Neural progenitor cell (in vitro differentiated cells): ENCODE results near the gene WSCD2.

Experiments used
- CTCF ChIP-seq: fragments of 200-600 bp; sonication (generic); IDR thresholded peaks from 2 replicates; pipeline ENCODE4 v1.5.1; 2017; ENCODE audit warnings: antibody characterized with exemption, mild to moderate bottlenecking
- EZH2 ChIP-seq: fragments of 200-600 bp; sonication (generic); IDR thresholded peaks from 2 replicates; pipeline ENCODE4 v1.6.1; 2017; ENCODE audit warnings: antibody characterized with exemption, mild to moderate bottlenecking, moderate library complexity
- EZH2phosphoT487 ChIP-seq: fragments of 200-600 bp; sonication (generic); IDR thresholded peaks from 2 replicates; pipeline ENCODE4 v1.6.1; 2017; ENCODE audit warnings: antibody characterized with exemption

- TF ChIP-seq CTCF (no peak), EZH2phosphoT487 (no peak), EZH2 (no peak)
These were observed 19.1 kb upstream of the WSCD2 start for GRCh38 chr12:108109954-108110353.
